ENCODE measurements around the gene PNPLA6. TPM values are rescaled to one million over a fixed set of nuclear protein-coding genes. Genes with fewer than 3 reads are reported as not detected.
"Not testable (repeated sequence)": the region's sequence is repeated elsewhere in the genome, so short reads cannot be mapped to it uniquely, and the experiment has no call there.

Gene PNPLA6
- total and polyA plus RNA-seq, 8 donors: 28.7 to 255 (median 37.7) TPM

- no peak for ATAC-seq
- peaks cover 0 to 5% of the 10 kb centered on the region in 2 donors for H3K27me3 ChIP-seq
- no peaks in the 10 kb centered on the region for H3K4me1 ChIP-seq
- H3K9me3 ChIP-seq: no peaks in the 10 kb centered on the region
- H3K36me3 ChIP-seq: no peaks in the 10 kb centered on the region
- intact Hi-C loops (cut with DNase I): no loop called here
- no peak for TF ChIP-seq CTCF (IDR thresholded peaks at IDR 0.05)
- H3K27ac ChIP-seq: no peak overlapping the region
- H3K4me3 ChIP-seq: no peak overlapping the region
- no peak for DNase-seq
These were observed 40.0 kb downstream of the PNPLA6 start for GRCh38 chr19:7575434-7576040.

GRCh38 chr19:7577422-7577821 is 41.9 kb downstream of the PNPLA6 start:
- H3K4me3 ChIP-seq; DNase-seq; H3K27me3 ChIP-seq; H3K9me3 ChIP-seq; ATAC-seq; intact Hi-C loops (cut with DNase I); H3K27ac ChIP-seq; H3K36me3 ChIP-seq; H3K4me1 ChIP-seq: not testable (repeated sequence)

- Histone ChIP-seq H3K9me3 (no peaks in the 10 kb centered on the region), H3K27ac (no peak overlapping the region), H3K36me3 (no peaks in the 10 kb centered on the region), H3K4me1 (no peaks in the 10 kb centered on the region), H3K27me3 (peaks cover 0 to 5% of the 10 kb centered on the region in 2 donors), H3K4me3 (no peak overlapping the region)
- no peak for TF ChIP-seq CTCF (IDR thresholded peaks at IDR 0.05)
- ATAC-seq: no peak
- intact Hi-C loops (cut with DNase I): no loop called here
- no peak for DNase-seq
These were observed 42.6 kb downstream of the PNPLA6 start for GRCh38 chr19:7578127-7578526.

- intact Hi-C loops (cut with DNase I): no loop called here
- Histone ChIP-seq H3K9me3 (no peaks in the 10 kb centered on the region), H3K27me3 (peaks cover 0 to 5% of the 10 kb centered on the region in 2 donors), H3K27ac (no peak overlapping the region), H3K4me3 (no peak overlapping the region), H3K4me1 (no peaks in the 10 kb centered on the region), H3K36me3 (no peaks in the 10 kb centered on the region)
- no peak for TF ChIP-seq CTCF (IDR thresholded peaks at IDR 0.05)
- no peak for ATAC-seq
- no peak for DNase-seq
These were observed 43.7 kb downstream of the PNPLA6 start for GRCh38 chr19:7579182-7579581.

GRCh38 chr19:7582446-7582845 is 46.9 kb downstream of the PNPLA6 start:
- TF ChIP-seq CTCF (IDR thresholded peaks at IDR 0.05): no peak
- ATAC-seq (peak; percentile 36), DNase-seq (no peak)
- Histone ChIP-seq H3K9me3 (no peaks in the 10 kb centered on the region), H3K27me3 (peaks cover 0 to 8% of the 10 kb centered on the region in 2 donors), H3K36me3 (no peaks in the 10 kb centered on the region), H3K27ac (no peak overlapping the region), H3K4me1 (no peaks in the 10 kb centered on the region), H3K4me3 (no peak overlapping the region)
- intact Hi-C loops (cut with DNase I): no loop called here

- Histone ChIP-seq H3K36me3 (no peaks in the 10 kb centered on the region), H3K4me3 (no peak overlapping the region), H3K27me3 (peaks cover under 1 to 42% of the 10 kb centered on the region in 2 donors), H3K9me3 (no peaks in the 10 kb centered on the region), H3K4me1 (no peaks in the 10 kb centered on the region), H3K27ac (no peak overlapping the region)
- ATAC-seq (no peak), DNase-seq (no peak)
- no peak for TF ChIP-seq CTCF (IDR thresholded peaks at IDR 0.05)
- intact Hi-C loops (cut with DNase I): no loop called here
These were observed 54.3 kb downstream of the PNPLA6 start for GRCh38 chr19:7589822-7590221.
